Esophagus squamous epithelium (tissue), 5 donors: ENCODE data around the gene PANK1. TPM values are rescaled to one million over a fixed set of nuclear protein-coding genes. Genes with fewer than 3 reads are reported as not detected.

Experiments
- DNase-seq: peaks from one replicate; lab custom pipeline; 2025; lab: John Stamatoyannopoulos, UW
- H3K27ac ChIP-seq, 4 donors: fragments of 200-600 bp; sonication (generic); one replicate each; pipeline ENCODE4 v1.5.1; 2016 to 2019; ENCODE audit warnings: mild to moderate bottlenecking in 1 of 4
- H3K27me3 ChIP-seq, 4 donors: fragments of 200-600 bp; sonication (generic); 1 replicate in 3 of 4; 2 replicates in 1 of 4; pipeline versions ENCODE4 v1.5.1 to v1.6.0; 2017 to 2021; ENCODE audit warnings: antibody characterized with exemption in 1 of 4
- H3K36me3 ChIP-seq, 3 donors: fragments of 200-600 bp; sonication (generic); one replicate each; pipeline ENCODE4 v1.5.1; 2016 to 2019
- H3K4me1 ChIP-seq, 3 donors: fragments of 200-600 bp; sonication (generic); one replicate each; pipeline ENCODE4 v1.5.1; 2017 to 2019
- H3K4me3 ChIP-seq, 4 donors: fragments of 200-600 bp; sonication (generic); 1 replicate in 3 of 4; 2 replicates in 1 of 4; pipeline ENCODE4 v1.5.1; 2016 to 2019; ENCODE audit warnings: mild to moderate bottlenecking in 2 of 4, moderate library complexity in 1 of 4
- H3K9me3 ChIP-seq, 3 donors: fragments of 200-600 bp; sonication (generic); one replicate each; pipeline ENCODE4 v1.5.1; 2016 to 2019
- POLR2A ChIP-seq, 4 donors: fragments of 450-650 bp; IDR thresholded peaks; one replicate each; pipeline ENCODE4 v1.6.1; 2017; ENCODE audit warnings: antibody characterized with exemption in 4 of 4, mild to moderate bottlenecking in 4 of 4, moderate library complexity in 3 of 4
- WGBS, 2 donors: methylation state at CpG; one replicate each; pipeline ENCODE4 v1.1.5; 2018; 5-methylcytosine and 5-hydroxymethylcytosine counted together
- intact Hi-C: fragments of 100-400 bp; cut with DNase I; formaldehyde crosslinking; loops from one replicate; pipeline ENCODE4 v1.15.0; 2022
- total RNA-seq, 4 donors: library from RNA; depleted of rRNA; stranded (reverse); fragments of >200 nt; gene quantifications; one replicate each; pipeline ENCODE4 v1.1.0, GENCODE V29; 2016
- TF ChIP-seq, protein P1 (sequence below), 6 experiments: fragments of 450-650 bp in 4 of 6; fragments of 200-600 bp in 2 of 6; sonication (generic) in 2 of 6; IDR thresholded peaks; one replicate each; pipeline ENCODE4 v1.5.1; 2016 to 2019; ENCODE audit warnings: antibody characterized with exemption in 6 of 6, mild to moderate bottlenecking in 4 of 6, moderate library complexity in 4 of 6
- donor health status: DM: yes; HTN: yes; CAD: no.

Gene PANK1
- total RNA-seq, 4 donors from 2014 or later = 5.8 to 12.6 (median 7.9) TPM

DNA sequence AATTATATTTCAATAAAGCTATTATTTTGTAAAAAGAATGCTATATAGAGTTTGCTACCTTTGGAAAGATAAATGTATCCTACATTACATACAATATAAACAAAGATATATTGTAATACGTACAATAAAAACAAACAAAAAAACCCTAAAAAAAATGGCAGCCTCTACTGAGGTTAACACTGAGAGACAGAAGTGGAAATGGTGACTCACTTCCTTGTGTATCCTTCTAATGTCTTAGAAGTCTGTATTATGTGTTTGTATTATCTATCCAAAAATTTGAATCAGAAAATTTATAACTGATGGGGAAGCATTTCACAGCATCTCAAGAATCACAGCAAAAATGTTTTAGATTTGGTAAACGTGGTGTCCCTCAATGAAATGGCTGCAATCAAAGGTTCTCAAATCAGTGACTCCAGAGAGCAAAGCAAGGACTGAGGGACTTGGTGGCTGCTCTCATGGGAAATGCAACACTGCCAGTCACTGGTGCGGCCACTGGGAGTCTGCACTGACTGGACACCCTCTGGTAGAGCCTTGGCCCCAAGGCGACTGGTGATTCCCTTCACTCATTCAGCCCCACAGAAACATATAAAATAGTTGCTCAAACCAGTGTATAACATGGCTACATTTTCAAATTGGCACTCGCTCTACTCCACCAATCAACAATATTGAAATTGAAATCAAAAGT is 53.8 kb downstream of the PANK1 start:
- no peaks in the 10 kb centered on the region for H3K9me3 ChIP-seq
- H3K36me3 ChIP-seq = peaks cover 0 to 38% (median 0%) of the 10 kb centered on the region in 3 donors
- intact Hi-C loops = no loop called here
- no peak for TF ChIP-seq POLR2A (IDR thresholded peaks at IDR 0.05)
- peak overlapping the region in 1 of 4 donors; percentile 30 for H3K27ac ChIP-seq
- 81 to 89% methylated on average over 5 of the region's 5 CpGs for WGBS, 2 donors
- H3K4me3 ChIP-seq = no peak overlapping the region
- DNase-seq = no peak
- no peaks in the 10 kb centered on the region for H3K4me1 ChIP-seq
- H3K27me3 ChIP-seq = no peaks in the 10 kb centered on the region

DNA sequence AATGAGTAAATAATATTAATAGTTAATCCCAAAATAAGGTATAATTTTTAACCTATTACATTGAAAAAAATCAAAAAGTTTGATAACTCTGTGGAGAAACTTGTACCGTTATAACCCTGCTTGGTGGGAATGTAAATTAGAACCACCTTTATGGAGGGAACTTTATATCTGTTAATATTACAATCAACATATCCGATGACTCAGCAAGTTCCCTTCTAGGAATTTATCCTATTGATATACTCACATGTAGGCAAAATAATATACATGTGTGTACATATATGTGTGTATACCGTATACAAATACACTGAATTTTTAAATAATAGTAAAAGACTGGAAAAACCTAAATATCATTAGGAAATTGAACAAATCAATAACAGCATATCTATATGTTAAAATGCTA is 54.7 kb downstream of the PANK1 start:
- no peaks in the 10 kb centered on the region for H3K4me1 ChIP-seq
- intact Hi-C loops = no loop called here
- H3K27ac ChIP-seq = no peak overlapping the region
- 78 to 86% methylated on average over 3 of the region's 3 CpGs for WGBS, 2 donors
- H3K4me3 ChIP-seq = no peak overlapping the region
- no peak for TF ChIP-seq POLR2A (IDR thresholded peaks at IDR 0.05)
- TF ChIP-seq, protein P1, sequence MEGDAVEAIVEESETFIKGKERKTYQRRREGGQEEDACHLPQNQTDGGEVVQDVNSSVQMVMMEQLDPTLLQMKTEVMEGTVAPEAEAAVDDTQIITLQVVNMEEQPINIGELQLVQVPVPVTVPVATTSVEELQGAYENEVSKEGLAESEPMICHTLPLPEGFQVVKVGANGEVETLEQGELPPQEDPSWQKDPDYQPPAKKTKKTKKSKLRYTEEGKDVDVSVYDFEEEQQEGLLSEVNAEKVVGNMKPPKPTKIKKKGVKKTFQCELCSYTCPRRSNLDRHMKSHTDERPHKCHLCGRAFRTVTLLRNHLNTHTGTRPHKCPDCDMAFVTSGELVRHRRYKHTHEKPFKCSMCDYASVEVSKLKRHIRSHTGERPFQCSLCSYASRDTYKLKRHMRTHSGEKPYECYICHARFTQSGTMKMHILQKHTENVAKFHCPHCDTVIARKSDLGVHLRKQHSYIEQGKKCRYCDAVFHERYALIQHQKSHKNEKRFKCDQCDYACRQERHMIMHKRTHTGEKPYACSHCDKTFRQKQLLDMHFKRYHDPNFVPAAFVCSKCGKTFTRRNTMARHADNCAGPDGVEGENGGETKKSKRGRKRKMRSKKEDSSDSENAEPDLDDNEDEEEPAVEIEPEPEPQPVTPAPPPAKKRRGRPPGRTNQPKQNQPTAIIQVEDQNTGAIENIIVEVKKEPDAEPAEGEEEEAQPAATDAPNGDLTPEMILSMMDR (IDR thresholded peaks at IDR 0.05) = no peak
- no peaks in the 10 kb centered on the region for H3K9me3 ChIP-seq
- peaks cover 0 to 38% (median 0%) of the 10 kb centered on the region in 3 donors for H3K36me3 ChIP-seq
- no peak for DNase-seq
- no peaks in the 10 kb centered on the region for H3K27me3 ChIP-seq

DNA sequence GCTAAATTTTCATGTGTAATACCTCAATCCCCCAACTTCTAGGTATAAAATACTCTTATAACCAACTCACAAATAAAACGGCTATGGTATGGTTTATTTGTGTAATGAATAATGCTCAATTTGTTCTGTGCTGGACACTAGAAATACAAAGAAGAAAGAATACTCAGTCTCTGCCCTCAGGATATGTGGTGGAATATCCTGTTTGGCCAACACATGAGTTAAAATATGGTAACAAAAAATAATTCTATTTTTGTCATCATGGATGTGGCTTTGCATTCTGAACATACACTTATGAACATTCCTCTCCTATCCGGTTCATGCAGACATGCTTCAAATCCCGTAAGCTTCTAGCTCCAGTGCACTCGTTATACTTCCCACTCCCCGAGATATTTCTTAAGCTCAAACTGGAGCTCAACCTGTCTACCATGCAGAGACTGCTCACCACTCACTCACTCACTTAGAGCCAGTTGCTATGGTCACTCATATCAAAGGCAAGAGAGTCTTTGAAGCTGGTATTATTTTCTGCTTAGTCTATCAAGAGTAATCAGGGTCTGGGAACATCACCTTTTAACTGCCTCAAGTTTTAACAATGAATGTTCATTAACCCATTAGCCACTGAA is 55.8 kb downstream of the PANK1 start:
- no peaks in the 10 kb centered on the region for H3K27me3 ChIP-seq
- TF ChIP-seq, protein P1 (IDR thresholded peaks at IDR 0.05) = no peak
- TF ChIP-seq POLR2A (IDR thresholded peaks at IDR 0.05) = no peak
- no peak for DNase-seq
- no peak overlapping the region for H3K27ac ChIP-seq
- H3K4me1 ChIP-seq = no peaks in the 10 kb centered on the region
- peaks cover 0 to 38% (median 0%) of the 10 kb centered on the region in 3 donors for H3K36me3 ChIP-seq
- WGBS, 2 donors = 72 to 83% methylated on average over 5 of the region's 5 CpGs
- intact Hi-C loops = no loop called here
- H3K9me3 ChIP-seq = no peaks in the 10 kb centered on the region
- no peak overlapping the region for H3K4me3 ChIP-seq

DNA sequence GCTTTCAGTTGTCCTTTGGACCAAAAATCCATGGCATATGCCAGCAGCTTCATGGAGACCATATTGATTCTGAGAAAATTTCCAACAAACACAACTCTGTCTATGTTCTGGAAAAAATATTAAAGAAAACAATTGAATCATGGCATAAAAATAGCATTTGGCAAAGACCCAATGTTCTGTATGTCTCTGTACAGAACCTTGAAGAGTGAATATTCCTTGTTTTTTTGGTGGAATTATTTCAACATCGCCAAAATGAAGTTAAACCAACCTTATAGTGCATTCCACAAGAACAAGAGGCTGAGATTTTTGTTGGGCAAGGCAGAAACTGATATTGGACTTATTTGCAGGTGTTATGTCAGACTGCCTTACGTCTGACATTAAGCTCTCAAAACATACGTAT is 56.4 kb downstream of the PANK1 start:
- Histone ChIP-seq H3K4me3 (no peak overlapping the region), H3K27ac (no peak overlapping the region), H3K27me3 (no peaks in the 10 kb centered on the region), H3K4me1 (no peaks in the 10 kb centered on the region), H3K36me3 (peaks cover 0 to 37% (median 0%) of the 10 kb centered on the region in 3 donors), H3K9me3 (no peaks in the 10 kb centered on the region)
- no peak for DNase-seq
- TF ChIP-seq, protein P1 (IDR thresholded peaks at IDR 0.05) = no peak
- no peak for TF ChIP-seq POLR2A (IDR thresholded peaks at IDR 0.05)
- intact Hi-C loops = no loop called here
- 90 to 93% methylated on average over 3 of the region's 3 CpGs for WGBS, 2 donors

DNA sequence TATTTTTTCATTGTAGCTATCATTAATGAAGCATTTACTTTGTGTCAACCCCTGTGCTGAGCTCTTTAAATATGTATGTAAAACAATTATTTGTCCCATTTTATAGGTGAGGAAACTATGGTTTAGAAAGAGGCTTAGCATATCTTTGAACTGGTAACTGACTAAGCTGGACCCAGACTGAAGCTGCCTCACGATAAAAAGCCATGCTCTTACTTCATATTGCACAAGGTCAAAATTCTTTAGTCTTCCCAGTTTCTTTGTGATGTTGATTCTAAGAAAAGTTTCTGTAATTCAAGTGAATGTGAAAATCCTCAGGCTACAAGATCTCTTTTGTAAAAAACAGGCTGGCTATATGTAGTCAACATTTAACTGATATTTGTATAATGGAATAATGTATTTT is 63.0 kb downstream of the PANK1 start:
- no peaks in the 10 kb centered on the region for H3K4me1 ChIP-seq
- peaks cover 0 to 3% (median 0%) of the 10 kb centered on the region in 3 donors for H3K36me3 ChIP-seq
- 74 to 94% methylated on average over 1 of the region's 1 CpG for WGBS, 2 donors
- H3K27ac ChIP-seq = no peak overlapping the region
- H3K9me3 ChIP-seq = no peaks in the 10 kb centered on the region
- no peak for DNase-seq
- no peaks in the 10 kb centered on the region for H3K27me3 ChIP-seq
- TF ChIP-seq, protein P1 (IDR thresholded peaks at IDR 0.05) = no peak
- no peak for TF ChIP-seq POLR2A (IDR thresholded peaks at IDR 0.05)
- intact Hi-C loops = no loop called here
- no peak overlapping the region for H3K4me3 ChIP-seq
